Mesenchymal stem cell (in vitro differentiated cells and primary cell): ENCODE measurements around the gene HS2ST1.

Experiments used
- DNase-seq: peaks from one replicate; pipeline ENCODE4 v3.0.0-alpha.2; 2013
- H2AFZ ChIP-seq: one replicate; pipeline ENCODE4 v1.6.1; 2013; ENCODE audit warnings: low read depth, mild to moderate bottlenecking, control low read depth, inconsistent platforms, low read length, moderate library complexity
- H2AK5ac ChIP-seq: 2 replicates; pipeline ENCODE4 v1.6.1; 2013; ENCODE audit warnings: low read length, moderate library complexity, mild to moderate bottlenecking, inconsistent platforms; ENCODE audit not compliant: severe bottlenecking
- H2BK120ac ChIP-seq: one replicate; pipeline ENCODE4 v1.6.1; 2013; ENCODE audit warnings: low read depth, mild to moderate bottlenecking, inconsistent platforms, low read length, moderate library complexity
- H2BK12ac ChIP-seq, 2 experiments: one replicate each; pipeline ENCODE4 v1.6.1; 2013; ENCODE audit warnings: inconsistent platforms in 2 of 2, low read length in 2 of 2, mild to moderate bottlenecking in 2 of 2, moderate library complexity in 2 of 2, control low read depth in 1 of 2
- H2BK15ac ChIP-seq: one replicate; pipeline ENCODE4 v1.6.1; 2013; ENCODE audit warnings: mild to moderate bottlenecking, low read depth, inconsistent platforms; ENCODE audit not compliant: poor library complexity, severe bottlenecking
- H2BK5ac ChIP-seq: 2 replicates; pipeline ENCODE4 v1.6.1; 2013; ENCODE audit warnings: low read depth, mild to moderate bottlenecking, low read length, control low read depth, inconsistent platforms; ENCODE audit not compliant: poor library complexity, severe bottlenecking
- H3K14ac ChIP-seq, 2 experiments: one replicate each; pipeline ENCODE4 v1.6.1; 2013; ENCODE audit warnings: inconsistent platforms in 2 of 2, low read length in 2 of 2, control low read depth in 1 of 2, mild to moderate bottlenecking in 1 of 2, moderate library complexity in 1 of 2
- H3K18ac ChIP-seq, 2 experiments: one replicate each; pipeline ENCODE4 v1.6.1; 2013; ENCODE audit warnings: inconsistent platforms in 2 of 2, low read length in 2 of 2, control low read depth in 1 of 2, low read depth in 1 of 2, mild to moderate bottlenecking in 1 of 2
- H3K23ac ChIP-seq, 2 experiments: one replicate each; pipeline ENCODE4 v1.6.1; 2013; ENCODE audit warnings: inconsistent platforms in 2 of 2, low read length in 2 of 2, mild to moderate bottlenecking in 2 of 2, moderate library complexity in 2 of 2, control low read depth in 1 of 2
- H3K27ac ChIP-seq: 2 replicates; pipeline ENCODE4 v1.5.1; 2013; ENCODE audit warnings: mild to moderate bottlenecking, moderate library complexity, low read length, control low read depth, inconsistent platforms; ENCODE audit not compliant: poor library complexity, severe bottlenecking
- H3K27me3 ChIP-seq, 2 experiments: 2 replicates each; pipeline versions ENCODE4 v1.6.1 to v1.7.0; 2013; ENCODE audit warnings: low read length in 2 of 2, mild to moderate bottlenecking in 2 of 2, moderate library complexity in 2 of 2, control low read depth in 1 of 2, inconsistent platforms in 1 of 2; ENCODE audit not compliant: control insufficient read depth in 1 of 2, insufficient read depth in 1 of 2
- H3K36me3 ChIP-seq, 2 experiments: 2 replicates each; pipeline versions ENCODE4 v1.6.1 to v1.7.0; 2013; ENCODE audit warnings: low read length in 2 of 2, control low read depth in 1 of 2, inconsistent platforms in 1 of 2, low read depth in 1 of 2, mild to moderate bottlenecking in 1 of 2; ENCODE audit not compliant: insufficient read depth in 2 of 2, control insufficient read depth in 1 of 2
- H3K4ac ChIP-seq, 2 experiments: one replicate each; pipeline ENCODE4 v1.6.1; 2013; ENCODE audit warnings: inconsistent platforms in 2 of 2, low read length in 2 of 2, mild to moderate bottlenecking in 2 of 2, moderate library complexity in 2 of 2, control low read depth in 1 of 2, low read depth in 1 of 2
- H3K4me1 ChIP-seq: 2 replicates; pipeline ENCODE4 v1.6.1; 2013; ENCODE audit warnings: low read depth, low read length, control low read depth; ENCODE audit not compliant: control insufficient read depth, insufficient read depth
- H3K4me2 ChIP-seq: 2 replicates; pipeline ENCODE4 v1.6.1; 2013; ENCODE audit warnings: low read length, mild to moderate bottlenecking, inconsistent platforms; ENCODE audit not compliant: poor library complexity, severe bottlenecking
- H3K4me3 ChIP-seq, 2 experiments: 2 replicates each; pipeline versions ENCODE4 v1.5.1 to v1.7.0; 2013; ENCODE audit warnings: low read length in 2 of 2, mild to moderate bottlenecking in 2 of 2, control low read depth in 1 of 2, low read depth in 1 of 2; ENCODE audit not compliant: insufficient read depth in 1 of 2
- H3K79me1 ChIP-seq: replicated peaks from 2 replicates; pipeline ENCODE4 v1.6.1; 2013; ENCODE audit warnings: mild to moderate bottlenecking, control low read depth, low read length, inconsistent platforms; ENCODE audit not compliant: poor library complexity, severe bottlenecking
- H3K9ac ChIP-seq: 2 replicates; pipeline ENCODE4 v1.7.0; 2013; ENCODE audit warnings: mild to moderate bottlenecking, low read length, moderate library complexity
- H3K9me3 ChIP-seq: 2 replicates; pipeline ENCODE4 v1.7.0; 2013; ENCODE audit warnings: mild to moderate bottlenecking, low read length; ENCODE audit not compliant: control insufficient read depth
- H4K8ac ChIP-seq: one replicate; pipeline ENCODE4 v1.6.1; 2013; ENCODE audit warnings: inconsistent platforms, mild to moderate bottlenecking, low read length, moderate library complexity
- H4K91ac ChIP-seq: one replicate; pipeline ENCODE4 v1.6.1; 2013; ENCODE audit warnings: mild to moderate bottlenecking, low read length, inconsistent platforms
- WGBS: methylation state at CpG from one replicate; pipeline ENCODE4 v1.1.7; 2013; ENCODE audit warnings: mixed read lengths; 5-methylcytosine and 5-hydroxymethylcytosine counted together

HS2ST1 gene

GRCh38 chr1:87045761-87046304, 131.4 kb downstream of the HS2ST1 start:
- no peak overlapping the region for H2BK15ac ChIP-seq
- no peak overlapping the region for H4K8ac ChIP-seq
- H3K27me3 ChIP-seq: no peaks in the 10 kb centered on the region
- no peak overlapping the region for H3K4me3 ChIP-seq
- H3K36me3 ChIP-seq: no peaks in the 10 kb centered on the region
- no peak overlapping the region for H2AFZ ChIP-seq
- no peak overlapping the region for H3K4me2 ChIP-seq
- WGBS: 96% methylated on average over 5 of the region's 5 CpGs
- no peaks in the 10 kb centered on the region for H3K9me3 ChIP-seq
- peaks cover 6% of the 10 kb centered on the region for H3K79me1 ChIP-seq
- H3K14ac ChIP-seq: no peak overlapping the region
- H3K23ac ChIP-seq: no peak overlapping the region
- no peak overlapping the region for H2BK5ac ChIP-seq
- no peak overlapping the region for H2AK5ac ChIP-seq
- H2BK12ac ChIP-seq: no peak overlapping the region
- no peak overlapping the region for H3K9ac ChIP-seq
- no peak overlapping the region for H2BK120ac ChIP-seq
- H3K18ac ChIP-seq: no peak overlapping the region
- no peak for DNase-seq
- H4K91ac ChIP-seq: no peak overlapping the region
- no peak overlapping the region for H3K27ac ChIP-seq
- H3K4ac ChIP-seq: no peak overlapping the region
- no peaks in the 10 kb centered on the region for H3K4me1 ChIP-seq

GRCh38 chr1:87046951-87047350, 132.5 kb downstream of the HS2ST1 start:
- Histone ChIP-seq H2BK15ac (no peak overlapping the region), H3K27ac (no peak overlapping the region), H2AK5ac (no peak overlapping the region), H3K23ac (no peak overlapping the region), H4K8ac (no peak overlapping the region), H3K36me3 (no peaks in the 10 kb centered on the region), H2BK5ac (no peak overlapping the region), H2AFZ (no peak overlapping the region), H3K79me1 (peaks cover 8% of the 10 kb centered on the region), H3K4me1 (no peaks in the 10 kb centered on the region), H3K4me2 (no peak overlapping the region), H3K9me3 (no peaks in the 10 kb centered on the region), H3K4ac (no peak overlapping the region), H3K14ac (no peak overlapping the region), H2BK12ac (no peak overlapping the region), H3K4me3 (no peak overlapping the region), H3K27me3 (no peaks in the 10 kb centered on the region), H2BK120ac (no peak overlapping the region), H3K9ac (no peak overlapping the region), H4K91ac (no peak overlapping the region), H3K18ac (no peak overlapping the region)
- DNase-seq: no peak
- 67% methylated on average over 3 of the region's 4 CpGs for WGBS

GRCh38 chr1:87048237-87048636, 133.8 kb downstream of the HS2ST1 start:
- H3K27ac ChIP-seq: no peak overlapping the region
- H3K4me1 ChIP-seq: no peaks in the 10 kb centered on the region
- H3K36me3 ChIP-seq: no peaks in the 10 kb centered on the region
- H2BK120ac ChIP-seq: no peak overlapping the region
- H2BK5ac ChIP-seq: no peak overlapping the region
- H3K9ac ChIP-seq: no peak overlapping the region
- H4K8ac ChIP-seq: no peak overlapping the region
- no peak overlapping the region for H3K23ac ChIP-seq
- no peaks in the 10 kb centered on the region for H3K27me3 ChIP-seq
- no peak overlapping the region for H2AFZ ChIP-seq
- H3K4me3 ChIP-seq: no peak overlapping the region
- 93% methylated on average over 2 of the region's 3 CpGs for WGBS
- peaks cover 9% of the 10 kb centered on the region for H3K79me1 ChIP-seq
- no peak overlapping the region for H3K14ac ChIP-seq
- H2AK5ac ChIP-seq: no peak overlapping the region
- H2BK15ac ChIP-seq: no peak overlapping the region
- no peak overlapping the region for H3K4ac ChIP-seq
- no peak for DNase-seq
- H3K18ac ChIP-seq: no peak overlapping the region
- no peak overlapping the region for H3K4me2 ChIP-seq
- H4K91ac ChIP-seq: no peak overlapping the region
- no peaks in the 10 kb centered on the region for H3K9me3 ChIP-seq
- no peak overlapping the region for H2BK12ac ChIP-seq

GRCh38 chr1:87051965-87052364, 137.5 kb downstream of the HS2ST1 start:
- Histone ChIP-seq H3K14ac (no peak overlapping the region), H3K4me3 (no peak overlapping the region), H3K18ac (no peak overlapping the region), H3K27me3 (no peaks in the 10 kb centered on the region), H3K27ac (no peak overlapping the region), H4K91ac (no peak overlapping the region), H3K4me1 (no peaks in the 10 kb centered on the region), H3K4ac (no peak overlapping the region), H2AFZ (no peak overlapping the region), H3K9ac (no peak overlapping the region), H3K36me3 (no peaks in the 10 kb centered on the region), H2BK15ac (no peak overlapping the region), H2BK120ac (no peak overlapping the region), H3K23ac (no peak overlapping the region), H2AK5ac (no peak overlapping the region), H3K4me2 (no peak overlapping the region), H4K8ac (no peak overlapping the region), H2BK5ac (no peak overlapping the region), H3K79me1 (peaks cover 9% of the 10 kb centered on the region), H3K9me3 (no peaks in the 10 kb centered on the region), H2BK12ac (no peak overlapping the region)
- DNase-seq: no peak
- WGBS: 98% methylated on average over 4 of the region's 5 CpGs
